Sigmoid colon (tissue), 3 donors: ENCODE measurements around the gene C4B.

ENCODE experiments used
- CTCF ChIP-seq, 4 experiments: fragments of 450-650 bp in 3 of 4; fragments of 200-600 bp in 1 of 4; IDR thresholded peaks; one replicate each; pipeline ENCODE4 v1.5.1; 2016 to 2019; ENCODE audit warnings: antibody characterized with exemption in 4 of 4, mild to moderate bottlenecking in 3 of 4, moderate library complexity in 2 of 4
- POLR2A ChIP-seq, 2 donors: fragments of 450-650 bp; IDR thresholded peaks; one replicate each; pipeline ENCODE4 v1.6.1; 2016; ENCODE audit warnings: antibody characterized with exemption in 2 of 2, mild to moderate bottlenecking in 2 of 2, moderate library complexity in 2 of 2

GRCh38 chr6:31977816-31978431 is 36.7 kb upstream of the C4B start:
- TF ChIP-seq POLR2A (IDR thresholded peaks at IDR 0.05) (no peak), CTCF (IDR thresholded peaks at IDR 0.05) (no peak)
